Neural cell (in vitro differentiated cells): ENCODE data around the gene ZNF747.

Experiments used
- CTCF ChIP-seq: fragments of 450-650 bp; IDR thresholded peaks from 2 replicates; pipeline ENCODE4 v1.5.1; 2014; ENCODE audit warnings: antibody characterized with exemption, mild to moderate bottlenecking, moderate library complexity; ENCODE audit not compliant: poor library complexity, severe bottlenecking
- EP300 ChIP-seq: fragments of 450-650 bp; conservative IDR thresholded peaks from 2 replicates; pipeline ENCODE4 v1.6.1; 2014; ENCODE audit warnings: antibody characterized with exemption, mild to moderate bottlenecking, moderate library complexity; ENCODE audit not compliant: poor library complexity, severe bottlenecking
- EZH2 ChIP-seq: fragments of 200-600, 300-800 bp; shearing (Covaris generic), sonication (generic); IDR thresholded peaks from 2 replicates; pipeline ENCODE4 v1.6.1; 2014; ENCODE audit warnings: antibody characterized with exemption, low read length, borderline replicate concordance, mild to moderate bottlenecking; ENCODE audit not compliant: insufficient read depth, poor library complexity, severe bottlenecking
- MXI1 ChIP-seq: fragments of 450-650 bp; conservative IDR thresholded peaks from 2 replicates; pipeline ENCODE4 v1.6.1; 2014; ENCODE audit warnings: antibody characterized with exemption, mild to moderate bottlenecking; ENCODE audit not compliant: poor library complexity, severe bottlenecking
- POLR2AphosphoS5 ChIP-seq: IDR thresholded peaks from 2 replicates; pipeline ENCODE4 v1.6.1; 2012
- SMC3 ChIP-seq: fragments of 450-650 bp; conservative IDR thresholded peaks from 2 replicates; pipeline ENCODE4 v1.6.1; 2014; ENCODE audit warnings: antibody characterized with exemption, mild to moderate bottlenecking, moderate library complexity; ENCODE audit not compliant: poor library complexity
- TAF1 ChIP-seq: IDR thresholded peaks from 2 replicates; pipeline ENCODE4 v1.6.1; 2012; ENCODE audit warnings: low read depth
- TF ChIP-seq, protein P1 (sequence below): IDR thresholded peaks from 2 replicates; pipeline ENCODE4 v1.6.1; 2012; ENCODE audit warnings: borderline replicate concordance

DNA sequence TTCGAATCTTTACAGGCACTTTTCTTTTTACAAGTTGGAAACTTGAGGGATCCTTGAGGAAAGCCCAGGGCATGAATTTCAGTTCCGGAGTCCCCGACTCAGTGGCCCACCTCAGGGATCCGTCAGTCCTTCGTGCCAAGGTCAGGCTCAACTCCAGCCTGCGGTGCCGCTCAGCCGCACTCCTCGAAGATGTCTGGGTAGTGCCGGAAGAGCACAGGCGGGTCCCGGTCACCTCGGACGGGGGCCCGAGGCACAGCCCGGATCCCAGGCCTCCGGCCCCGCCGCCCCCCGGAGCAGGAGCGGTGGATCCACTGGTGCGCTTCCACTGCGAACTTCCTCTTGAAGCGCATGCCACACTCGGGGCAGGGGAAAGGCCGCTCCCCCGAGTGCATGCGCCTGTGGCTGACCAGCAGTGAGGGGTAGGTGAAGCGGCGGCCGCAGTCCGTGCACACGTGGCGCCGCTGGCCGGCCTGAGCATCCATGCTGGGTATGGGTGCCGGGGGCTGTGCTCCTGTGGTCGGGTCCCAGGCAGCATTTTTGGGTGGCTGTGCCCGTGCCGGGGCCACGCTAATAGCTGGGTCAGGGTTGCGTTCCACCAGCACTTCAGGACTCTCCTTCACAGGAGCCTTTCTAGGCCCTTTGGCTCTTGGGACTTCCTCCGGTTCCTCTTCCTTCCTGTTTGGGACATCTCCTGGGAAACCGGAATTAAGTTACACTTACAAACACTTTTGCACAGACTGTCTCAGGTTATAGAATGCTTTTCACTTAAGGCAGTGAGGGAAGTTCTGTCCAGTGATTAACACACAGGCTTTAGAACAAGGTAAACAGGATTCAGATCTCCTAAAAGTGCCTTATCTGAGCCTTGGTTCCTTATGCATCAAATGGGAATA lies 35.3 kb upstream of the ZNF747 start:
- no peak for TF ChIP-seq EZH2
- TF ChIP-seq CTCF = no peak
- no peak for TF ChIP-seq POLR2AphosphoS5
- no peak for TF ChIP-seq TAF1
- TF ChIP-seq, protein P1, sequence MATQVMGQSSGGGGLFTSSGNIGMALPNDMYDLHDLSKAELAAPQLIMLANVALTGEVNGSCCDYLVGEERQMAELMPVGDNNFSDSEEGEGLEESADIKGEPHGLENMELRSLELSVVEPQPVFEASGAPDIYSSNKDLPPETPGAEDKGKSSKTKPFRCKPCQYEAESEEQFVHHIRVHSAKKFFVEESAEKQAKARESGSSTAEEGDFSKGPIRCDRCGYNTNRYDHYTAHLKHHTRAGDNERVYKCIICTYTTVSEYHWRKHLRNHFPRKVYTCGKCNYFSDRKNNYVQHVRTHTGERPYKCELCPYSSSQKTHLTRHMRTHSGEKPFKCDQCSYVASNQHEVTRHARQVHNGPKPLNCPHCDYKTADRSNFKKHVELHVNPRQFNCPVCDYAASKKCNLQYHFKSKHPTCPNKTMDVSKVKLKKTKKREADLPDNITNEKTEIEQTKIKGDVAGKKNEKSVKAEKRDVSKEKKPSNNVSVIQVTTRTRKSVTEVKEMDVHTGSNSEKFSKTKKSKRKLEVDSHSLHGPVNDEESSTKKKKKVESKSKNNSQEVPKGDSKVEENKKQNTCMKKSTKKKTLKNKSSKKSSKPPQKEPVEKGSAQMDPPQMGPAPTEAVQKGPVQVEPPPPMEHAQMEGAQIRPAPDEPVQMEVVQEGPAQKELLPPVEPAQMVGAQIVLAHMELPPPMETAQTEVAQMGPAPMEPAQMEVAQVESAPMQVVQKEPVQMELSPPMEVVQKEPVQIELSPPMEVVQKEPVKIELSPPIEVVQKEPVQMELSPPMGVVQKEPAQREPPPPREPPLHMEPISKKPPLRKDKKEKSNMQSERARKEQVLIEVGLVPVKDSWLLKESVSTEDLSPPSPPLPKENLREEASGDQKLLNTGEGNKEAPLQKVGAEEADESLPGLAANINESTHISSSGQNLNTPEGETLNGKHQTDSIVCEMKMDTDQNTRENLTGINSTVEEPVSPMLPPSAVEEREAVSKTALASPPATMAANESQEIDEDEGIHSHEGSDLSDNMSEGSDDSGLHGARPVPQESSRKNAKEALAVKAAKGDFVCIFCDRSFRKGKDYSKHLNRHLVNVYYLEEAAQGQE = no peak
- no peak for TF ChIP-seq SMC3
- TF ChIP-seq EP300 = no peak
- TF ChIP-seq MXI1 = no peak
